Activated CD4-positive, alpha-beta T cell treated with anti-CD3 and anti-CD28 coated beads, Interleukin-2, amount 50 U/mL, for 4 hours (primary cell): ENCODE measurements around the gene SLC22A9.
"Not testable (repeated sequence)": the region's sequence is repeated elsewhere in the genome, so short reads cannot be mapped to it uniquely, and the experiment has no call there.

Source experiments
- DNase-seq, 2 experiments: peaks; one replicate each; pipeline ENCODE4 v3.0.0-alpha.2; 2020

SLC22A9 gene

DNA sequence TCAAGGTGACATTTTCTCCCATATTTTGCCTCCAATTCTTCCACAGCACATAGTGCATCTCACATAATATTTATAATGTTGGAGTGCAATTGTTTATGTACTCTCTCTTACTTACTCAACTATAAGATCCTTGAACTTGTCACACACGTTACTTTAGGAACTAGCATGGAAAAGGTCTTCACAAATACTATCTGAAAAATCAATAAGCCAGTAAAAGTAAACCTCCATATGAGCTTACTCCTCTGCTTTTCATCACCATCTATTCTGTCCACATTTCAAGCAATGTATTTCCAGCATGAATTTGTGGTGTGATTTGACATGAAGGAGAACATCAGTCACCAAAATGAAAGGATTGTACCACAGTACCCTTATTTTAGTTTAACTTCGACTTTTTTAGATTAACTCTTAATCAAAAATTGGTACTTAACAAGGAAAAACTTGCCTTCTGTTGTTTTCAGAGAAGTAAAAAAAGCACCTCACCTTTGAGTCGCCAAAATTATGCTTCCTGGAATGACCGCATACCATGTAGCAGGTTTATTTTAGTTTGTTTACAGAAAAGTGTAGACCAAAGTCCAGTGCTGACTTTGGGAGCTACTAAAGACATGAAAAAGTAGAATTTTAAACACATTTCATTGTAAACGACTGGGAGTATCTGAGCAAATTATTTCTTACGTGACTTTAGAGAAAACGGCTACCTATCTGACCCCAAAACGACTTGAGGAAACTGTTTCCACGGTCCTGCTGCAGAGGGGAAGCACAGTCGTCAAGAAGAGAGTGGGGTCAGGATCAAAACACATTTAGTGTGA, at the start of gene SLC22A9:
TSS of gene SLC22A9 (plus strand) at position 621 of the 806 bp plus-strand sequence. CDS start 272 bp downstream, outside the sequence.
- no peak for DNase-seq

GRCh38 chr11:63321723-63322122, 47.9 kb upstream of the SLC22A9 start:
- no peak for DNase-seq

DNA sequence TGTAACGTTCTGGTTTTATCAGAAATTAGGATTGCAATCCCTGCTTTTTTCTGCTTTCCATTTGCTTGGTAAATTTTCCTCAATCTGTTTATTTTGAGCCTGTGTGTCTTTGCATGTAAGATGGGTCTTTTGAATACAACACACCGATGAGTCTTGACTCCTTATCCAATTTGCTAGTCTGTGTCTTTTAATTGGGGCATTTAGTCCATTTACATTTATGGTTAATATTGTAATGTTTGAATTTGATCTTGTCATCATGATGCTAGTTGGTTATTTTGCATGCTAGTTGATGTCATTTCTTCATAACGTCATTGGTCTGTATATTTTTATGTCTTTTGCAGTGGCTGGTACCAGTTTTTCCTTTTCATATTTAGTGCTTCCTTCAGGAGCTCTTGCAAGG, 34.5 kb upstream of the SLC22A9 start:
- DNase-seq: not testable (repeated sequence)

GRCh38 chr11:63337070-63337469, 32.5 kb upstream of the SLC22A9 start:
- DNase-seq: no peak

GRCh38 chr11:63343130-63343529, 26.5 kb upstream of the SLC22A9 start:
- DNase-seq: no peak

GRCh38 chr11:63352144-63352543, 17.4 kb upstream of the SLC22A9 start:
- DNase-seq: no peak

DNA sequence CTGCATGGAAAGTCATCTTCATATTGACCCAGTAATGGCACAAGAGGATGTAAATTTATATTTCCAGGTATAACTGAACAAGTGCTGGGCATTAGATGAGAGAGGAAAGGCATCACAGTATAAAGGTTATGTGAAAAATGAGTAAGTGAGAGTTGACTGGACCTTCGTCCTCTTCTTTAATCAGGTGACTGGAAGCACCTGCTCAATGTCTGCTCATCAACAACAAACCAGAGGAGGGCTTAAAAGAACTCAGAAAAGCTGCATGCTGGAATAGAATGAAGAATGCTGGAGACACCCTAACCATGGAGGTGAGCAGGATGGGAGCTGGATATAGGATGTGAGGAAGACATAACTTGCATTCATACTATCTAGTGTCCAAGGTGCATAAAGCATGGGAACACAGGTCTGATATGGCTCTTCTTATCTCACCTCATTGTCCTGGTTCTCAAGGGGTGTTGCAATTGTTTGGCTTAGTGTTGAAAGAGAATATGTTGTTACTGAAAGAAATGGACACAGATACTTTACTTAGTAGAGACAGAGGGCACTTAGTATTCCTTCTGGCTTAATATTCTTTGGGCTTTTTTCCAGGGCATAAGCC, 7.3 kb upstream of the SLC22A9 start:
- DNase-seq: no peak

DNA sequence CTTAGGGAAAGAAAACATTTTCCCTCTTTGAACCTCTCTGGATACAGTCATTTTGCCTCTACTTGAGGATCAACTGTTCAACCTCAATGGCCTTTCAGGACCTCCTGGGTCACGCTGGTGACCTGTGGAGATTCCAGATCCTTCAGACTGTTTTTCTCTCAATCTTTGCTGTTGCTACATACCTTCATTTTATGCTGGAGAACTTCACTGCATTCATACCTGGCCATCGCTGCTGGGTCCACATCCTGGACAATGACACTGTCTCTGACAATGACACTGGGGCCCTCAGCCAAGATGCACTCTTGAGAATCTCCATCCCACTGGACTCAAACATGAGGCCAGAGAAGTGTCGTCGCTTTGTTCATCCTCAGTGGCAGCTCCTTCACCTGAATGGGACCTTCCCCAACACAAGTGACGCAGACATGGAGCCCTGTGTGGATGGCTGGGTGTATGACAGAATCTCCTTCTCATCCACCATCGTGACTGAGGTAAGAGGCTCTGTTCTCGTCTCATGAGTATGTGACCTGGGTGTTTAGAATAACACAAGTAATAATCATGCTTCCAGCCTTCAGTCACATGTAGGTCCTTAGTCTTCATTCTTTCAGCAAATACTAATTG, 495 bp downstream of the SLC22A9 start:
- no peak for DNase-seq

DNA sequence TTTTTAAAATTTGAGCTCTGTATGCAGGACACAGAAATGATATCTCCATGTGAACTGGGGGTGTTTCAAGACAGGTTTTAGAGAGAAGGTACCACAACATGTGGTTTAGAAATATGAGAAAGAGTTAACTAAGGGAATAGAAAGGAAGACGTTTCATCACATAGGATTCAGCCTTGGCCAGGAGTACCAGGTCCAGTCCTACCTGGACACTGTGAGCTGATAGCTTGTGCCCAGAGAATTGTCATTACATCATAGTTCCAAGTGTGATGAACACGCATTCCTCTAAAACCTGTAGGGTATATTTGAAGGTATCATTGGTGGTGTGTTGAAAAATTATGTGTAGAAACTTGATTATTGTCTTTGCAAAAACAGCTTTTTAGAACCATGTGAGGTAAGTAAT, 1.8 kb downstream of the SLC22A9 start:
- no peak for DNase-seq

DNA sequence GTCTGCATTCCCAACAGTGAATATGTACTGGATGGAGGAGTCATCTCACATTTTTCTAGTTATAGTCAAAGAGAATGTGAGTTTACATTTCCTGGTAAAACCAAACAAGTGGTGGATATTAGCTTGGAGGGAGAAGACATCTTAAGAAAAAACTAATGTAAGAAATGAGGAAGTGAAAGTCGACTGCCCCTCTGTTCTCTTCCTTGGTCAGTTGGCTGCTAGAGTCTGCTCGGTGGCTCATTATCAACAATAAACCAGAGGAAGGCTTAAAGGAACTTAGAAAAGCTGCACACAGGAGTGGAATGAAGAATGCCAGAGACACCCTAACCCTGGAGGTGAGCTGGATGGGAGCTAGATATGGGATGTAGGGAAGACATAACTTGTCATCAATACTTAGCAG, 5.8 kb downstream of the SLC22A9 start:
- DNase-seq: no peak

DNA sequence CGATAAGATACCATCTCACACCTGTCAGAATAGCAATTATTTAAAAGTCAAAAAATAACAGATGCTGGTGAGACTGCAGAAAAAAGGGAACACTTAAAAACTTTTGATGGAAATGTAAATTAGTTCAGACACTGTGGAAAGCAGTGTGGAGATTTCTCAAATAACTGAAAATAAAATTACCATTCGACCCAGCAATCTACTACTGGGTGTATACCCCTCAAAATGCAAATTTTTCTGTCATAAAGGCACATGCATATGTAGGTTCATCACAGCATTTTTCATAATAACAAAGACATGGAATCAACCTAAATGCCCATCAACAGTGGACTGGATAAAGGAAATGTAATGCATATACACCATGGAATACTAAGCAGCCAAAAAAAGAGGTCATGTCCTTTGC, 10.5 kb downstream of the SLC22A9 start:
- DNase-seq: no peak

- no peak for DNase-seq
These were observed 26.1 kb downstream of the SLC22A9 start for GRCh38 chr11:63395697-63396096.

DNA sequence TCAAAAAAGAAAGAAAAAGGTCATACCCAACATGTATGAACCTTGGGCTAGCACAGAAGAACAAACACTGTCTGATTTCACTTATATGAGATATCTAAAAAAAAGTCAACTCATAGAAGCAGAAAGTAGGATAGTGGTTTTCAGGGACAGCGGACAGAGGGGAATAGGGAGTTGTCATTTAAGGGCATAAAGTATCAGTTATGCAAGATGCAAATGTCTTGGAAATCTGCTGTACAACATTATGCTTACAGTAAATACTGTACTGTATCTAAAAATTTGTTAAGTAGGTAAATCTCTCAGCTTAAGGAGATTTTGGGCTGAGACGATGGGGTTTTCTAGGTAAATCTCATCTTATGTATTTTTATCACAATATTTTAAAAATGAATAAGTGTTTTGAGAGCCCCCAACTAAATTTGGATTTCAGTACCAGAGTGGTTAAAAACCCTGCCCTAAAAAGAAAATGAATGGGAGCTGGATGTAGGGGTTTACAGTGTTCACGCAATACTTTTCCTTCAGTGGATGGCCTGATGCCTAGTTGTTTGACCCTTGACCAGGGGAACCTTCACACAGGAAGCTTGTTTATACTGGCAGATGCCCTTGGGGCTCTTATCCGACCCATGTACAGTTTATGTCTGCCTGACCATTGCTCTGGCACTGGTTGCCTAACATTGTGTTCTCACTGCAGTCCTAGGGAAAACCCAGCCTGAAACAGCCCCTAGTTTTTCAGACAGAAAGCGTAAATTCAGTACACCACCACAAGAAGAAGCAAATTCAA, 34.8 kb downstream of the SLC22A9 start:
- no peak for DNase-seq

- no peak for DNase-seq
These were observed 35.5 kb downstream of the SLC22A9 start for GRCh38 chr11:63405114-63405513.

DNA sequence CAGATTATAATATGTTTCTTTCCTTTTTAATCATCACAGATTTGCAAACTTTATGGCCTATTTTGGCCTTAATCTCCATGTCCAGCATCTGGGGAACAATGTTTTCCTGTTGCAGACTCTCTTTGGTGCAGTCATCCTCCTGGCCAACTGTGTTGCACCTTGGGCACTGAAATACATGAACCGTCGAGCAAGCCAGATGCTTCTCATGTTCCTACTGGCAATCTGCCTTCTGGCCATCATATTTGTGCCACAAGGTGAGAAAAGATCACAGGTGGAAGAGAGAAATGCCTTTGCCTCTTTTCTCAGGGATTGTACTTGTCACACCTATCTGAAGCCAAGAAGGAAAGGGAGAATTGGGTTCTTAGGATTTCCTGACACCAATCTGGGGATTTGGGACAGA, 36.9 kb downstream of the SLC22A9 start:
- no peak for DNase-seq

- DNase-seq: no peak
These were observed 47.7 kb downstream of the SLC22A9 start for GRCh38 chr11:63417174-63417852.

DNA sequence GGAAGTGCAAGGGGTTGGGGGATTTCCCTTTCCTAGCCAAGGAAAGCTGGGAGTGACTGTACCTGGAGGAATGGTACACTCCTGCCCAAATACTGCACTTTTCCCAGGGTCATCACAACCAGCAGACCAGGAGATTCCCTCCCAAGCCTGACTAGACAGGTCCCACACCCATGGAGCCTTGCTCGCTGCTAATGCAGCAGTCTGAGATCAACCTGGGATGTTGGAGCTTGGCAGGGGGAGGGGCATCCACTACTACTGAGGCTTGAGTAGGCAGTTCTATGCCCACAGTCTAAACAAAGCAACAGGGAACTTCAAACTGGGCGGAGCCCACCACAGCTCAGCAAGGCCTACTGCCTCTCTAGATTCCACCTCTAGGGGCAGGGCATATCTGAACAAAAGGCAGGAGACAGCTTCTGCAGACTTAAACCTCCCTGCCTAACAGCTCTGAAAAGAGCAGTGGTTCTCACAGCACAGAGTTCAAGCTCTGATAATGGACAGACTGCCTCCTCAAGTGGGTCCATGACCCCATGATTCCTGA, 58.5 kb downstream of the SLC22A9 start:
- no peak for DNase-seq

- DNase-seq: not testable (repeated sequence)
These were observed 61.1 kb downstream of the SLC22A9 start for GRCh38 chr11:63430731-63431130.

DNA sequence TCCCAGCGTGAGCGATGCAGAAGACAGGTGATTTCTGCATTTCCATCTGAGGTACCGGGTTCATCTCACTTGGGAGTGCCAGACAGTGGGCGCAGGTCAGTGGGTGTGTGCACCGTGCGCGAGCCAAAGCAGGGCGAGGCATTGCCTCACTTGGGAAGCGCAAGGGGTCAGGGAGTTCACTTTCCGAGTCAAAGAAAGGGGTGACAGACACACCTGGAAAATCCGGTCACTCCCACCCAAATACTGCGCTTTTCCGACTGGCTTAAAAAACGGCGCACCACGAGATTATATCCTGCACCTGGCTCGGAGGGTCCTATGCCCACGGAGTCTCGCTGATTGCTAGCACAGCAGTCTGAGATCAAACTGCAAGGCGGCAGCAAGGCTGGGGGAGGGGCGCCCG, 65.8 kb downstream of the SLC22A9 start:
- not testable (repeated sequence) for DNase-seq

DNA sequence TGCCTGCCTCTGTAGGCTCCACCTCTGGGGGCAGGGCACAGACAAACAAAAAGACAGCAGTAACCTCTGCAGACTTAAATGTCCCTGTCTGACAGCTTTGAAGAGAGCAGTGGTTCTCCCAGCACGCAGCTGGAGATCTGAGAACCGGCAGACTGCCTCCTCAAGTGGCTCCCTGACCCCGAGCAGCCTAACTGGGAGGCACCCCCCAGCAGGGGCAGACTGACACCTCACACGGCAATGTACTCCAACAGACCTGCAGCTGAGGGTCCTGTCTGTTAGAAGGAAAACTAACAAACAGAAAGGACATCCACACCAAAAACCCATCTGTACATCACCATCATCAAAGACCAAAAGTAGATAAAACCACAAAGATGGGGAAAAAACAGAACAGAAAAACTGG, 66.2 kb downstream of the SLC22A9 start:
- DNase-seq: not testable (repeated sequence)

DNA sequence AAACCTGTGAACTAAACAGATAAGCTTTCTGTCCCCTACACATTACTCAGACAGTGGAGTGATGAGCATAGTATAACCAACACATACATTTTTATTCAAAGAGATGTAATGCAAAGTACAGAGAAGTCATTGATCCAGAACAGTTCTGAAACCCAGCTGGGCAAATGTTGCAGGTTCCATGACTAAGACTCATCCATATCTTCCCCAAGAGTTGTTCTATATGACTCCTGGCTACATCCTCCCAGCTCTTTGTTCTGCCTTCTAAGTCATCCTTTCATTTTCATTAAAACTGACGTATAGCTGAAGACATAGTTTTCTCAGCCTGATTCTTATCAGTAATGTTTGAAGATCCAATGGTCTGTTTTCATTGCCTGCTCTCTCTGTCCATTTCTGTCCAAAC, 74.1 kb downstream of the SLC22A9 start:
- DNase-seq: no peak

GRCh38 chr11:63444160-63444559, 74.6 kb downstream of the SLC22A9 start:
- no peak for DNase-seq
